Measurements from ENCODE around the gene SHISA9. TPM values are rescaled to one million over a fixed set of nuclear protein-coding genes. Genes with fewer than 3 reads are reported as not detected.
A peak's percentile ranks its signal among the peaks of the same experiment; 100 is the strongest.
"Not testable (repeated sequence)": the region's sequence is repeated elsewhere in the genome, so short reads cannot be mapped to it uniquely, and the experiment has no call there.

SHISA9 gene
- total RNA-seq = not detected

DNA sequence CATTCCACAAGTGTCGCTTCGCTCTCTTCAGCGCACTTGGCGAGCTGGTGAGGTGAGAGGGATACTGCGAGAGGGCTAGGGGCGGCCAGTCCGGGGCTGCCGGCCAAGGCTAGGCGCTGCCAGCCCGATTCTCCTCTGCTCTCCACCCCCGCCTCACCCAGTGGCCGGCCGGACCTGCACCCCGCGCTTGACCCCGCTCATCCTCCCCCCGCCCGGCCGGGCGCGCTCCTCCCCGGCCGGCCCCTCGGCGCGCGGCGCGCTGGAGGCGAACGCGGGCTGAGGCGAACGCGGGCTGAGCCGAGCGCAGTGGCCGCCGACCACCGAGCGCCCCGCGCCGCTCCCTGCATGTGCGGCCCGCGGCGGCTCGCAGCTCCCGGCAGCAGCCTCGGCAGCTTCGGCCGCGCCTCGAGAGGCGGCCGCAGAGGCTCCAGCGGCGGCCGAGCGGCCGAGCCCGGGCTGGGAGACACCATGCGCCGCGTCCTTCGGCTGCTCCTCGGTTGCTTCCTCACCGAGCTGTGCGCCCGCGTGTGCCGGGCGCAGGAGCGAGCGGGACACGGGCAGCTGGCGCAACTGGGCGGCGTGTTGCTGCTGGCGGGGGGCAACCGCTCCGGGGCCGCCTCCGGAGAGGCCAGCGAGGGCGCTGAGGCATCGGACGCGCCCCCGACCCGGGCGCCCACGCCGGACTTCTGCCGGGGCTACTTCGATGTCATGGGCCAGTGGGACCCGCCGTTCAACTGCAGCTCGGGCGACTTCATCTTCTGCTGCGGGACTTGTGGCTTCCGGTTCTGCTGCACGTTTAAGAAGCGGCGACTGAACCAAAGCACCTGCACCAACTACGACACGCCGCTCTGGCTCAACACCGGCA is at the start of gene SHISA9:
Gene SHISA9 (plus strand): TSS at position 2 of the 865 bp plus-strand sequence.
- DNase-seq = no peak
- CTCF ChIA-PET = no interaction called here
- H3K4me3 Mint-ChIP-seq = peak within 1 kb of the TSS; percentile 34
- H3K27ac Mint-ChIP-seq = no peak within 1 kb of the TSS
- intact Hi-C loops (cut with micrococcal nuclease) = no loop called here
- no peaks in the 10 kb centered on the region for H3K36me3 Mint-ChIP-seq (ENCODE audit: low read depth)
- H3K4me1 Mint-ChIP-seq (ENCODE audit: low read depth) = peaks cover 10% of the 10 kb centered on the region
- H3K9me3 Mint-ChIP-seq = no peaks in the 10 kb centered on the region
- H3K27me3 Mint-ChIP-seq (ENCODE audit: low read depth) = peaks cover 53% of the 10 kb centered on the region

DNA sequence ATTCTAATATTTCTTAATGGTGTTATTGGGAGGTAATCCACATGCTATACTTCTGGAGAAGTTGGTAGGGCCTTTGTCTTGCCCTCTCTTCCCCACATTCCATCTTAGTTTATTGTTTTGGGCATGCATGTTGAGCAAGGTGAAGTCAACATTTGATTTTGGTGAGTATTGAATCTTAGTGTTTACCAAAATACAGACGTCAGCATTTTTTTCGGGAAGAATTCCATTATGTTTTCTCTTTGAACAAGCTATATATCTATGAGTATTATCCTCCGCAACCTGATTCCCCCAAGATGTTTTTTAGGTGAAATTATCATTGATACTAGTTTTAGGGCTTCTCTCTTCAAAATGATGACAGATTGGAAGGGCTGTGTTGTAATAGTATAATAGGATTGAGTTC is 47.4 kb upstream of the SHISA9 start:
- intact Hi-C loops (cut with micrococcal nuclease) = no loop called here
- no peak for DNase-seq
- H3K27ac Mint-ChIP-seq = no peak overlapping the region
- H3K36me3 Mint-ChIP-seq (ENCODE audit: low read depth) = no peaks in the 10 kb centered on the region
- H3K4me3 Mint-ChIP-seq = no peak overlapping the region
- H3K9me3 Mint-ChIP-seq = no peaks in the 10 kb centered on the region
- CTCF ChIA-PET = no interaction called here
- peaks cover 6% of the 10 kb centered on the region for H3K27me3 Mint-ChIP-seq (ENCODE audit: low read depth)
- no peaks in the 10 kb centered on the region for H3K4me1 Mint-ChIP-seq (ENCODE audit: low read depth)

- DNase-seq; H3K27me3 Mint-ChIP-seq (ENCODE audit: low read depth); CTCF ChIA-PET; H3K36me3 Mint-ChIP-seq (ENCODE audit: low read depth); H3K27ac Mint-ChIP-seq; intact Hi-C loops (cut with micrococcal nuclease); H3K9me3 Mint-ChIP-seq; H3K4me1 Mint-ChIP-seq (ENCODE audit: low read depth); H3K4me3 Mint-ChIP-seq: not testable (repeated sequence)
Observed at GRCh38 chr16:12857435-12857834, 44.0 kb upstream of the SHISA9 start.

- Mint-ChIP-seq H3K27me3 (ENCODE audit: low read depth) (peaks cover 2% of the 10 kb centered on the region), H3K36me3 (ENCODE audit: low read depth) (no peaks in the 10 kb centered on the region), H3K4me1 (ENCODE audit: low read depth) (no peaks in the 10 kb centered on the region), H3K9me3 (no peaks in the 10 kb centered on the region), H3K4me3 (no peak overlapping the region), H3K27ac (no peak overlapping the region)
- CTCF ChIA-PET = no interaction called here
- DNase-seq = no peak
- intact Hi-C loops (cut with micrococcal nuclease) = no loop called here
Observed at GRCh38 chr16:12862327-12862726, 39.1 kb upstream of the SHISA9 start.

DNA sequence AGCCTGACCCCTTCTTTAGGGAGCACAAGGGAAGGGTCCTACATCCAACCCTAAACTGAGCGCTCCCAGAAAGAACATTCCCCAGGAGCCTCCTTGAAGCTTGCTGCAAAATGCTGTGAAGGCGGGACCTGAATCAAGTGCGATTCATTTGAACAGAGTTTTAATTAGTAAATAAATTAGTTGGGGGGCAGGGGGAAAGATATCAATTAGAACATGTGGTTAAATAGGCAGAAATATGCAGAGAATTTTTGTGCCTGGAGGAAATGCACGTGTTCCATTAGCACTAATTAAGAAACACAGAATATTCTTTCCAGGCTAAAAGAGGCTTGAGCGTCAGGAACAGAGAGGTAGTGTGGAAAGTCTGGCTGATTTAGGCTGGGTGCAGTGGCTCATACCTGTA is 38.5 kb upstream of the SHISA9 start:
- Mint-ChIP-seq H3K36me3 (ENCODE audit: low read depth) (no peaks in the 10 kb centered on the region), H3K4me3 (no peak overlapping the region), H3K27ac (no peak overlapping the region), H3K9me3 (no peaks in the 10 kb centered on the region), H3K4me1 (ENCODE audit: low read depth) (no peaks in the 10 kb centered on the region), H3K27me3 (ENCODE audit: low read depth) (peaks cover 2% of the 10 kb centered on the region)
- intact Hi-C loops (cut with micrococcal nuclease) = no loop called here
- CTCF ChIA-PET = no interaction called here
- no peak for DNase-seq

DNA sequence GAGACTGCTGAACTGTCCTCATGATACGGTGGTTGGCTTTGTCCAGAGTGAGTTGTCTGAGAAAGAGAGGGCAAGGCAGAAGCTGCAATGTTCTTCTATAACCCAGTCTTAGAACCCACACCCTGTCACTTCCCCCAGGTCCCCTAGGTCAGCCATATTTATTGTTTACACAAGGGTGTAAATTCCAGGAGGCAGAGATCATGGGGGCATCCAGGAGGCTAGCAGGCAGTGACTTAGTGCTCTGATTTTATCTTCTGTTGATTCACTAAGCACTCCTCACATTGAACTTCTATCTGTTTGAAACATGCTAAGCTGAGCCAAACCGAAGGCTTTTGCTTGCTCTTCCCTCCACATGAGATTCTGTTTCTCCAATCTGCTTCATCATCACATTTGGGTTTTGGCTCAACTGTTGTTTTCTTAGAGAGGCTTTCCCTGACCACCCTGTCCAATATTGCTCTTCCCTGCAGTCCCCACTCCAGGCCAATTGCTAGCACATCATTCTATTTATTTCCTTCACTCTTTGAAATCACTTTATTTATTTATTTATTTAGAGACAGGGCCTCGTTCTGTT is 34.3 kb upstream of the SHISA9 start:
- H3K9me3 Mint-ChIP-seq = no peaks in the 10 kb centered on the region
- H3K4me1 Mint-ChIP-seq (ENCODE audit: low read depth) = no peaks in the 10 kb centered on the region
- CTCF ChIA-PET = no interaction called here
- no peak overlapping the region for H3K27ac Mint-ChIP-seq
- DNase-seq = no peak
- intact Hi-C loops (cut with micrococcal nuclease) = no loop called here
- H3K4me3 Mint-ChIP-seq = no peak overlapping the region
- peaks cover 5% of the 10 kb centered on the region for H3K27me3 Mint-ChIP-seq (ENCODE audit: low read depth)
- H3K36me3 Mint-ChIP-seq (ENCODE audit: low read depth) = no peaks in the 10 kb centered on the region

DNA sequence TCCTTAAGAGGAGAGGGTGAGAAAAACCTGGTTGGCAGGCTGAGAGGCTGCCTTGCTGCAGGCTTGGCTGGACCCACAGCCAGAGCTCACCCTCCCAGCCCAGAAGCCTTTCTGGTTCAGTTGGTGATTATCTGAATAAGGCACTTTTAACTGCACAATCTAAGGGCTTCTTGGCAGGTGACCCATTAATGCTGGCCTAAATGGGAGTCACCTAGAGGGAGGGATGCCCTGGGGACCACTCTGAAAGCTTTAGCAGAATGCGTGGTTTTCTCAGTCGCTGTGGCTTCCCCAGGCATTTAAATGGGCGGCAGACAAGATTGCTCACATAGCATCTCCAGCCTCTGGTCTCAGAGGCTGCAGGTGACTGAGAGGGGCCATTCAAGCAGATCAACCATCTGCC is 33.2 kb upstream of the SHISA9 start:
- CTCF ChIA-PET = no interaction called here
- no peak for DNase-seq
- Mint-ChIP-seq H3K9me3 (no peaks in the 10 kb centered on the region), H3K4me3 (no peak overlapping the region), H3K27me3 (ENCODE audit: low read depth) (peaks cover 3% of the 10 kb centered on the region), H3K36me3 (ENCODE audit: low read depth) (no peaks in the 10 kb centered on the region), H3K27ac (no peak overlapping the region), H3K4me1 (ENCODE audit: low read depth) (no peaks in the 10 kb centered on the region)
- intact Hi-C loops (cut with micrococcal nuclease) = no loop called here

DNA sequence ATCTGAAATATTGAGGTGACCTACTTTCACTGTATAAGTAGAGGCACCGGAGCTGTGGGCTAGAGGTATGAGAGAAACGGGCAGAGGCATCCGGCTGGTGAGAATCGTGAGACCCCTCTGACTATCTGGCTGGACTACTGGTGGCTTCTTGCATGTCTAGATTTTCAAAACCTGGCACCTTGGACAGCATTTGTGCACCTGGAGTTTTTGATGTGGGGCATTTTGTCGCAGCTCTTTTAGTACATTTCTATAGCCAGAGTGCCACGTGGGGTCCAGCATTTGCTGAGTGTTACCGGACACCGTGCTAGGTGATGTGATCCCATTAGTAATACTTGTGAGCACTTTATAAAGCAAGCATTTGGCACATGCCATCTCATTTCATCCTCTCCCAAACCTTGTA is 32.6 kb upstream of the SHISA9 start:
- DNase-seq = no peak
- no peak overlapping the region for H3K27ac Mint-ChIP-seq
- no peaks in the 10 kb centered on the region for H3K4me1 Mint-ChIP-seq (ENCODE audit: low read depth)
- intact Hi-C loops (cut with micrococcal nuclease) = no loop called here
- no peaks in the 10 kb centered on the region for H3K9me3 Mint-ChIP-seq
- H3K36me3 Mint-ChIP-seq (ENCODE audit: low read depth) = no peaks in the 10 kb centered on the region
- CTCF ChIA-PET = no interaction called here
- H3K4me3 Mint-ChIP-seq = no peak overlapping the region
- H3K27me3 Mint-ChIP-seq (ENCODE audit: low read depth) = peaks cover 3% of the 10 kb centered on the region

DNA sequence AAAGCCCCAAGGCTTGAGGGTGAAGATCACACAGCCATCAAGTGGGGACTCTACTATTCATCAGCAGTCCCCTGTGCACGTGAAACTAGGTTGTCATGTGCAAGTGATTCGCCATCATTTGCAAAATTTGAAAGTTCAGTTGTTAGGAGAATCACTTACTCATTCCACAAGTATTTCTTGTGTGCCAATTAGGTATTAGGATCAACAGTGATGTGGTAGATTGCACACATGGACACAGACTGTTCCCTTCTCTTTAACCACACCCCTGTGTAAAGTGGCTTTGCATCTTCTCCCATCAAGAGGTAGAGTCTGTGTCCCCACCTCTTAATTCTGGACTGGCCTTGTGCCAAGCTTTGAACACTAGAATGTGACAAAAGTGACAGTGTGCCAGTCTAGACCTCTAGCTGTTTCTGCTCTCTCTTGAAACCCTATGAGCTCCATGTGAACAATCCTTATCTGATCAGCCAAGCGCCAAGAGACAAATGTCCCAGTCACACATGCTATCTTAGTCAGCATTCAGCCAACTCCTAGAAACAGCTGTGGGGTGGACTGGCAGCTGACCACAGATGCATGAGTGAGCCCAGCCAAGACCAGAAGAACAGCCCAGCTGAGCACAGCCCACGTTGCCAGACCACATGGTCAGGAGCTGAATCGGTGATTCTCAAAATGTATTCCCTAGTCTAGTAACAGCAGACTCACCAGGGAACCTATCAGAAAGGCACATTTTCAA is 31.5 kb upstream of the SHISA9 start:
- CTCF ChIA-PET = no interaction called here

GRCh38 chr16:12871784-12872183 is 29.6 kb upstream of the SHISA9 start:
- Mint-ChIP-seq H3K27me3 (ENCODE audit: low read depth) (peaks cover 3% of the 10 kb centered on the region), H3K9me3 (no peaks in the 10 kb centered on the region), H3K36me3 (ENCODE audit: low read depth) (no peaks in the 10 kb centered on the region), H3K4me1 (ENCODE audit: low read depth) (no peaks in the 10 kb centered on the region), H3K27ac (no peak overlapping the region), H3K4me3 (no peak overlapping the region)
- intact Hi-C loops (cut with micrococcal nuclease) = no loop called here
- CTCF ChIA-PET = no interaction called here
- DNase-seq = no peak

More for the DNA sequence above, 31.5 kb upstream of the SHISA9 start:
- Mint-ChIP-seq H3K27ac (no peak overlapping the region), H3K9me3 (no peaks in the 10 kb centered on the region), H3K4me3 (no peak overlapping the region), H3K36me3 (ENCODE audit: low read depth) (no peaks in the 10 kb centered on the region), H3K27me3 (ENCODE audit: low read depth) (peaks cover 3% of the 10 kb centered on the region), H3K4me1 (ENCODE audit: low read depth) (no peaks in the 10 kb centered on the region)
- intact Hi-C loops (cut with micrococcal nuclease) = no loop called here
- DNase-seq = no peak

GRCh38 chr16:12874186-12874585 is 27.2 kb upstream of the SHISA9 start:
- Mint-ChIP-seq H3K27ac (no peak overlapping the region), H3K9me3 (no peaks in the 10 kb centered on the region), H3K27me3 (ENCODE audit: low read depth) (peaks cover 11% of the 10 kb centered on the region), H3K4me3 (no peak overlapping the region), H3K4me1 (ENCODE audit: low read depth) (no peaks in the 10 kb centered on the region), H3K36me3 (ENCODE audit: low read depth) (no peaks in the 10 kb centered on the region)
- no peak for DNase-seq
- CTCF ChIA-PET = interaction anchor here (0.6 kb wide), 3 partner anchors 11 to 244 kb away, joined by 3 read pairs; no protein-coding TSS in a partner anchor
- intact Hi-C loops (cut with micrococcal nuclease) = no loop called here

DNA sequence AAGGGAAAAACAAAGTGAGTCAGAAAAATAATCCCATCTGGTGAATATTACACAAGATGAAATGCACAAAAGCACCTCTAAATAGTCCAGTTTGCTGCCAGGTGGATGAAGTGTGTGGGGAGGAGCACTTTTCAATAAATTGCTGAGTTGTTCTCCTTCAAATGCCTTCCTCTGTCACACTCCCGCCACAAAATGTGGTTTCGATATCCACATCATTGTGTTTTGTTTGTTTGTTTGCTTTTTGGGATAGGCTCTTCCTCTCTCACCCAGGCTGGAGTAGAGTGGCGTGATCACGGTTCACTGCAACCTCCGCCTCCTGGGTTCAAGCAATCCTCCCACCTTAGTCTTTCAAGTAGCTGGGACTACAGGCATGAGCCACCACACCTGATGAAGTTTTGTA is 24.6 kb upstream of the SHISA9 start:
- no peak for DNase-seq
- H3K9me3 Mint-ChIP-seq = no peaks in the 10 kb centered on the region
- no peak overlapping the region for H3K4me3 Mint-ChIP-seq
- H3K27ac Mint-ChIP-seq = no peak overlapping the region
- H3K27me3 Mint-ChIP-seq (ENCODE audit: low read depth) = peaks cover 8% of the 10 kb centered on the region
- intact Hi-C loops (cut with micrococcal nuclease) = no loop called here
- no peaks in the 10 kb centered on the region for H3K36me3 Mint-ChIP-seq (ENCODE audit: low read depth)
- H3K4me1 Mint-ChIP-seq (ENCODE audit: low read depth) = no peaks in the 10 kb centered on the region
- CTCF ChIA-PET = no interaction called here

- no peak for DNase-seq
- Mint-ChIP-seq H3K4me3 (no peak overlapping the region), H3K9me3 (no peaks in the 10 kb centered on the region), H3K36me3 (ENCODE audit: low read depth) (no peaks in the 10 kb centered on the region), H3K4me1 (ENCODE audit: low read depth) (no peaks in the 10 kb centered on the region), H3K27ac (no peak overlapping the region), H3K27me3 (ENCODE audit: low read depth) (peaks cover 8% of the 10 kb centered on the region)
- intact Hi-C loops (cut with micrococcal nuclease) = no loop called here
- CTCF ChIA-PET = no interaction called here
Observed at GRCh38 chr16:12878973-12879372, 22.4 kb upstream of the SHISA9 start.
